HG03575 (cell line): ENCODE data around the gene MFSD12.
A peak's percentile ranks its signal among the peaks of the same experiment; 100 is the strongest.
"Not testable (repeated sequence)": the region's sequence is repeated elsewhere in the genome, so short reads cannot be mapped to it uniquely, and the experiment has no call there.

Experiments
- ATAC-seq: cut with Tn5 transposase; IDR thresholded peaks from one replicate; pipeline ENCODE4 v1.9.1; 2021; ENCODE audit not compliant: unreplicated experiment, insufficient number of reproducible peaks, low FRiP score; ENCODE audit errors: extremely low read depth

The MFSD12 gene

GRCh38 chr19:3514930-3515329 lies 42.5 kb downstream of the MFSD12 start:
- no peak for ATAC-seq

- ATAC-seq: no peak
Measured at GRCh38 chr19:3513229-3514140, 43.9 kb downstream of the MFSD12 start.

GRCh38 chr19:3512562-3513228 lies 44.7 kb downstream of the MFSD12 start:
- no peak for ATAC-seq

- ATAC-seq: no peak
Measured at GRCh38 chr19:3511506-3512251, 45.7 kb downstream of the MFSD12 start.

- no peak for ATAC-seq
Measured at GRCh38 chr19:3510727-3511126, 46.7 kb downstream of the MFSD12 start.

- no peak for ATAC-seq
Measured at GRCh38 chr19:3509566-3509989, 47.8 kb downstream of the MFSD12 start.

- no peak for ATAC-seq
Measured at GRCh38 chr19:3508771-3509535, 48.4 kb downstream of the MFSD12 start.

- ATAC-seq: not testable (repeated sequence)
Measured at GRCh38 chr19:3508121-3508661, 49.2 kb downstream of the MFSD12 start.

- ATAC-seq: no peak
Measured at GRCh38 chr19:3507371-3508120, 49.8 kb downstream of the MFSD12 start.

- no peak for ATAC-seq
Measured at GRCh38 chr19:3506384-3507340, 50.7 kb downstream of the MFSD12 start.

- peak; percentile 52 for ATAC-seq
Measured at GRCh38 chr19:3505598-3506383, 51.6 kb downstream of the MFSD12 start, which contains the start of gene FZR1. TSS of gene FZR1 (plus strand) at chr19:3506311. CDS start at chr19:3522990, 16,679 bp downstream.

- ATAC-seq: no peak
Measured at GRCh38 chr19:3504735-3505134, 52.7 kb downstream of the MFSD12 start.

GRCh38 chr19:3503036-3503572 lies 54.3 kb downstream of the MFSD12 start:
- no peak for ATAC-seq

GRCh38 chr19:3501780-3502179 lies 55.6 kb downstream of the MFSD12 start:
- ATAC-seq: no peak

- ATAC-seq: peak; percentile 64
Measured at GRCh38 chr19:3500429-3501101, 56.8 kb downstream of the MFSD12 start, which contains the start of gene DOHH. TSS of gene DOHH (minus strand) at chr19:3500674. CDS start at chr19:3496814, 3,860 bp downstream.
